ENCODE measurements around the gene LHX1.

Gene LHX1

DNA sequence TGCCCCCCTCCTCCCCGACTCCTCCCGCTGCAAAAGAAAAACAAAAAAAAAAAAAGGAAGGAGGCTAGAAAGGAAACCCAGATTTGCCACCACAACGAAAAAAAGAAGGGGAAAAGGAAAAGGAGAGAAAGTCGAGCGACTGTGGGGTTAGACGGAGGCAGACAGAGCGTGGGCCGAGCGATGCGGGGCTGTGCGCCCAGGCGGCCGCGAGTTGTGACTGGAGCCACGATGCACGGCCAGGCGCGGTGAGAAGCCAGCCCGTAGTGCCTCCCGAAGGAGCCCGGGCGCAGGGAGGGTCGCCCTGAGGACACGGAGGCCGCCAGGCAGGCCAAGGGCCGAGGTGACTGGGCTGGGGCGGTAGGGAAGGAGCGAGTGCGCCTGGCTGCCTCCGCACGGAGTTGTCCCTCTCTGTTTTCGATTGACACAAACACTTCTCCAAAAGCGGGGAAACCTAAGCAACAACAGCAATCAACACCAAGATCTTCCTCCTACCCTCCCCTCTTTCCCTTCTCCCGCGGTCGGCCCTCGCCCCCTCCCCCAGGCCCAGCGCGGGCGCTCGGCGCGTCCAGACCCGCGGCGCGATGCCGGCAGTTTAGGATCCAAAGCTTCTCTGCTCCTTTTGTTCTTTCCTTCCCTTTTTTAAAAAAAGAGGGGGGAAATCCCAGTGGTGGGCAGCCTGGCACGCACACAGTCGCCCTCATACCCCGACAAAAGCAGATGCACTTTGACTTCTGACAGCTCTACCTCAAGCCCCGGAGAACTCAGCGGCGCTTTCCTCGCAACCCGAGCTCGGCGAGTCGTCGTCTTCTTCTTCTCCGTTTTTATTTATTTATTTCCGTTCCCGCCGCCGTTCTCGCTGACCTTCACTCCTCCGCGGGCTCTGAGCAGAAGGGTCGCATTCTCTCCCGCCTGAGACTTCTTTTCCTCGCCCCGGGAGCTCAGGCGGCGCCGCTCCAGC, at the start of gene LHX1:
LHX1 (plus strand) TSS at position 475 of the 958 bp plus-strand sequence. CDS start 723 bp downstream, outside the sequence.
- no peak for ATAC-seq

DNA sequence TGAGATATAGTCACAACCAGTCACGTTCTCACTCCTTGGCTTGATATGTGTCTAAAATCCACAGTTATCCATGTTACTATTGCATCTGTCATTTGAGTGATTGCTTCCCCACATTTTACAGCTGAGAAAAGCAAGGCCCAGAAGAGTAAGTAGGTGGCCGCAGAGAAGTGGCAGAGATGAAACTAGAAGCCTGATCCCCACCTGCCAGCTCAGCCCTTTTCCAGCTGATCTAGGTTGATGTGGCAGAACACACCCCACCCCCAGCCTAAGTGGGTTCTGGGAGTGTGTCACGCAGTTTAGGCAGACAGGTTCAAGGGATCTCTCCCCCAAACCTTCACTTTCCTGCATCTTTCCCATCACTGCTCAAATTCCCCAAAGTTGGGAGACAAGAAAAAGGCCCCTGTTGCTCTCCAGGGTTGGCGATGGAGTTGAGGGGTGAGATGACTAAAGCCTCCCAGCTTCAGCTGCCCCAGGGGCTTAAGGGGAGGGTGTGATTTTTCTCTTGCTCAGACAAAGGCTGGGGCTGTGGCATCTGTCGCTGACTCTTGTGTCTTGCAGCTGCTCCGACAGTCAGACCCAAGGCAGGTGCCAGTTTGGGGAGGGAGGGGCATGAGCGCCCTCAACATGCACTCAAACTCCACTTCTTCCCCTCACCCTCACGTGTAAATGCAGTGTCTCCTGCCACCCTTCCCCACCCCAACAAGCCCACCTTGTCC, 48.9 kb upstream of the LHX1 start:
- ATAC-seq: no peak
- DNase-seq: no peak

More for the DNA sequence above, at the start of gene LHX1:
- no peak for DNase-seq

DNA sequence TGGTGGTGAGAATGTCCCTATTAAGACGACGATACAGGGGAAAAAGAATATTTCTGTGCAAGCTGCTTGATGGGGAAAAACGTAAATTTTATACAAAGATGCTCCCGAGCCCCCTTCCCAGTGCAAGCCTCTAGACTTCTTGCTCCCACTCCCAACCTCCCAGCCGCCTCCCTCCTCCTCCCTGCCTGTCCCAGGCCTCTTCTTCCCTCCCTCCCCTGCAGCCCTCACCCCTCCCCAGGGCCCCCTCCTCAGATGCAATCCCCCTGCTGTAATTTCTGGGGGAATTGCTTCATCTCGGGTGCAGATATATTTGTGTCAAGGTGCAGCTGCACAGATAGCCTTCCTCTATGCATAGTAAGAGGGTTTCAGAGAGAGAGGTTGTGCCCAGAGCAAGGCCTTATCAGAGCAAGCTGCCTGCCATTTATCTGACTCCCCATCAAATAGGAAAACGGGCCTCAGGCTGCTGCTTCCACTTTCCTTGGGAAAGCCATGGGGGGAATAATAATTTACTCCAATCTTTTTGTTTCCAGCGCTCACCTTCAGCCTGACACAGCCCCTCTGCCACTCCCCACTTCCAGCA, 47.4 kb upstream of the LHX1 start:
- no peak for ATAC-seq
- no peak for DNase-seq

- DNase-seq (no peak), ATAC-seq (no peak)
Measured at GRCh38 chr17:36890398-36891168, 46.7 kb upstream of the LHX1 start.

DNA sequence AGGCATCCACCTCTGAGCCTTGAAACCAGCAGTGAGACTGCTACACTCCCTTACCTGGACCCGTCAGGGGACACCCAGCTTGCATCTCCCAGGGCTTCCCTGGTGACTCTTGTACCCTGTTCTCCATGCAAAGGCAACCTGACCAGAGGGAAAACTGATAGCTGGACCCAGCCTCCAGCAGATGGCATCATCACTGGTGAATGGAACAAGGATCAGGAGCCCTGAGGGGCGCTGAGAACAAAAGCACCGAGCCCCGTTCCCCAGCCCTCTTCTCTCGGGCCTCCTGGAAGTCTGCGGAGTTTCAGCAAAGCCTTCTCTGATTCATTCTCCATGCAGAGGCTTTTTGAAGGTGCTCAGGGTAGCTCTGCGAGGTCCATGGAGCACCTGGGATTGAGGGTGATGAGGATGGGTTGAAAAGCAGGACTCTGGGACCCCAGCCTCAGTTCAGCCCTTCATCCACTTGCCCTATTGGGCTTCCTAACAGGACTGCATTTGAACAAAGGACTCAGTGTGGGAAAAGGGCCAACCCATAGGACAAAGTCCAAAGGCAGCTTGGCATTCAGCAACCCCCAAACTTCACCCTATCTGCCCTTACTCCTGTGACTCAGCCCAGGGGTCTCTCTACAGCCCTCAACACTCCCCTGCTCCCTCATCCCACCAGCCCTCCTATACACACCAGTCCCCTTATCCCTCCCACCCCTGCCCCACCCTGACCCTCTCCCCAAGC, 45.0 kb upstream of the LHX1 start:
- DNase-seq: no peak
- ATAC-seq: no peak

- DNase-seq (no peak), ATAC-seq (no peak)
Measured at GRCh38 chr17:36894177-36894576, 43.1 kb upstream of the LHX1 start.

DNA sequence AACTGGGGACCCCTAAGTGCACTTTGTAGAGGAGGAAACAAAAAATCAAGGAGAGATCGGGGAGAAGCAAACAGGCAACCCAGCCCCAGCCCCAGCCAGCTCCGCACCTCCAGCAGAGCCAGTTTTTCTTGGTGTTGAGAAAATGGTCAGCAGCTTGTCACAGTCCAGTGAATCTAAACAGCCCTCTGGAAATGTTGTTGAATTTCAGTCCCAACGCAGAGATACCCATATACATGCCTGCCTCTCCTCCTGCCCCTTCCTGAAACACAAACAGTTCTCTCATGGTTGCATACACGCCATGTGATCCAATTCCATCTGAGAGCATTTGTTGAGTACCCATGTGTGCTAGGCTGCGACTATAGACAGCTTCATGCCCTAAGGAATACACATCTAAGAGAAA, 42.4 kb upstream of the LHX1 start:
- DNase-seq (no peak), ATAC-seq (no peak)

DNA sequence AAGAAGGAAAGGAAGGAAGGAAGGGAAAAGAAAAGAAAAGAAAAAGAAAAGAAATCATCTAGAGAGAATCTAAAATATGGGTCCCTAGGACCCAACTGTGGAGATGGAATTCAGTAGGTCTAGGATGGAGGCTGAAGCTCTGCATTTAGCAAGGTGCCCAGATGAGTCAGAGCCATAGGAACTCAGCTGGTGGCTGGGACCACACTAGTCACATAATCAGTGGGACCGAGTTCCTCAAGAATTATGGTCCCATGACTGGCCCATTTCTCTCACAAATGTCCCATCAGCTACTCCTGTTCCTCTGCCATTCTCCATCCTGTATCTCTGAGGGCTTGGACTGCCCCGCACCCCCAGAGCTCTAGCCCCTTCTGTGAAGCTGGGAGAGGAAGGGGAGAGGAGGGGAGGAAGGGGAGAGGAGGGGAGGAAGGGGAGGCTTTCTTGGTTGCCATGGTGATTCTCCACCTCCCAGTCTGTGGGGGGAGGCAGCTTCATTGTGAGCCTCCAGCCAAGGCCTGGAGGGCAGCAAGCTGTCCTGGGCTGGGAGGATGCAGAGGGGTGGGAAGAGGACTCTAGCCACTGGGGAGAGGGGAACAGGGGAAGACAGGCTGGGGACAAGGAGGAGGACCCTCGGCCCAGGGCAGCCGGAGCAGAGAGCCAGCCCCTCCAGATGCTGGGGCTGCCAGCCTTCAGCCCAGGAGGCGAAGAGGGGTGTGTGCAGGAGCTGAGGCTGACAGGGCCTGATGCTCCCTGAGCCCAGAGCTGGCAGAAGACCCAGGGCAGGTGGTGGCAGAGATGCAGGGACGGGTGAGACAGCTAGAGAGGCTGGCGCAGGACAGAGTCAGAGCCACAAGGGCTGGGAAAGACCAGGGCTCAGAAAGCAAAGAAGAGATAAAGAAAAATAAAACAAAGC, 37.8 kb upstream of the LHX1 start:
- no peak for ATAC-seq

GRCh38 chr17:36900160-36900512, 37.1 kb upstream of the LHX1 start:
- DNase-seq: no peak
- ATAC-seq: no peak

More for the DNA sequence above, 37.8 kb upstream of the LHX1 start:
- DNase-seq: no peak

DNA sequence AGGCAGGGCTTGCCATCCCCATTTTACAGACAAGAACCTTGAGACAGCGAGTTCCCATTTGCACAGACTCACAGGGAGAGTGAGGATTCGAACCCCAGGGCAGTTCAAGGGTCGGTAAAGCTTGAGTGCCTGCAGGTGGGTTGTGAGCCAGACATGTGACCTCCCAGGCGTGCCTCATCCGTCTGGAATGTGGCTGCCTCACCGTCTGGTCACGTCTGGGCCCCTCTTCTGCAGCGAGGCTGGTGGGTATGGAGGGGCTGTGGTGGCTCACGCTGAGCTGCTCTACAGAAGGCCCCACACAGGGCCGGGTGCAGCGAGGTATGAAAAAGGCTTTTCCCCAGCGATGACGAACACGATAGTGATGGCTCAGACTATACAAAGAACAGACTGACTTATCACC, 35.8 kb upstream of the LHX1 start:
- ATAC-seq: no peak

DNA sequence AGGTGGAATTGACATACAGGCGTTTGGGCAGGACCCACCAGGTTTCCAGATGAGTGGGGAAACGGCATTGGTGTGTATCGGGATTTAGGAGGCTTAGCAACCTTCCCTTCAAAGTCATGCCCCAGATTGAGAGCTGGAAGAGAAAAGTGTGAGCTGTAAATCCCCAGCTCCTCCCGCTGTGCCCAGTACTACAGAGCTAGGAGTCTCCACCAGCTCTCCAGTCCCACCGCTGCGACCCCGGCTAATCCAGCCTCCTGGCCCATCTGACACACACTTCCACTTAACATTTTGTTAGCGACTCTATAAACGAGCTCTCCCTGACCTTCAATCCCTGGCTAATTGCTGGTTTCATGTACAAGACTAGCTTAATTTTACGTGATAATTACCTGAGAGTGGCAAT, 29.9 kb upstream of the LHX1 start:
- ATAC-seq: no peak
- DNase-seq: no peak

More for the DNA sequence above, 35.8 kb upstream of the LHX1 start:
- no peak for DNase-seq

DNA sequence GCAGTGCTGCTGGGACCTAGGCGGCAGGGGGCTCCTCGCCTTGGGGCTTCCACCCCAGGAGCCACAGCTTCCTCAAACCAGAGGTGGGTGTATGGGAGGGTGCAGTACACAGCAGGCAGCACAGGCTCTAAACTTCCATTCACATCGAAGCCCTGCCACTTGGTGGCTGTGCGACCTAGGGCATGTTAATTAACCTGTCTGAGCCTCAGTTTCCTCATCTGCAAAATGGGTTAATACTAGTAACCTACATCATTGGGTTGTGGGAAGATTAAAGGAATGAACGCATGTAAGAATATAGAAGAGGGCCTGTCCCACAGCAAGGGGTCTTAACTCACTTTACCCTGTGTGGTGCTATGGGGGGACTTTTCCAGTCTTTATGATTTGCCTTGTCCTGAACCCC, 26.8 kb upstream of the LHX1 start:
- no peak for DNase-seq
- no peak for ATAC-seq

DNA sequence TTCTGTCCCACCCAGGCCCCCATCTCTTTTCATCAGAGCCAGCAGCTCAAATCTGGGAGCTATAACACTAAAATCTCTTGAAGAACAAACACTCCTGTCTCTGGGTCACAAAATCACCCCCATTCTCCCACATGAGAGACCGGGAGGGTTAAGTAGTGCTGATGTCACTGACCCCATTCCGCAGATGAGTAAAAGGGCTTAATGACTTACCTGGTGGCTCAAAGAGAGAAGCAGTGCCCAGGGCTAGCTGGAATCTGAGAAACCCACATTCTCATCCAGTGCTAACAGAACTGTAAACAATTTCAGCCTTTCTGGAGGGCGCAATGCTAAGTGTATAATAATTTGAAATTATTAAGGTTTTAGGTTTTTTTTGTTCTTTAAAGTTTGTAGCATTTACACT, 26.3 kb upstream of the LHX1 start:
- DNase-seq: no peak
- no peak for ATAC-seq

DNA sequence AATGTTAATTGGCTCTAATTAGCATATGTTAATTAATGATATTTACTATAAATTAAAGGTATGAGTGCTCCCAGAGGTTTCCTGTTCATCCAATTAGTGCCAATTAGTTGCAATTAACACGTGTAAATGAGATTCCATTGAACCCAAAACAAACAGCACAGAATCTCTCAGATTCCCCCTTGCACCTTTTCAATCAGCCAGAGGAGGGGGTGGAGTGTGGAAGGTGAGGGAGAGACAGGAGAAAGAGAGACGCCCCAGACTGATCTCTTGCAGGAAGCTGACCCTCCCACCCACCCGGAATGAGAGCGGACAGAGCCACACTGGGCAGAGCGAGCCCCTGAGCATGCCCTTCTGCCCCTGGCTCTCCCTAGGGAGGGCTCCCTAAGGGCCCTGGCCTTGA, 24.1 kb upstream of the LHX1 start:
- ATAC-seq: no peak
- DNase-seq: no peak

- DNase-seq (no peak), ATAC-seq (no peak)
Measured at GRCh38 chr17:36918211-36918691, 19.0 kb upstream of the LHX1 start.

GRCh38 chr17:36919407-36919968, 17.8 kb upstream of the LHX1 start:
- ATAC-seq (no peak), DNase-seq (no peak)

- DNase-seq: peak; percentile 39
- peak; percentile 56 for ATAC-seq
Measured at GRCh38 chr17:36920032-36921005, 17.0 kb upstream of the LHX1 start.

GRCh38 chr17:36921095-36921851, 16.0 kb upstream of the LHX1 start:
- ATAC-seq (peak; percentile 95), DNase-seq (peak; percentile 74)

Data from stimulated activated naive CD8-positive, alpha-beta T cell treated with anti-CD3 and anti-CD28 coated beads, Interleukin-15, Interleukin-2, amounts not matched to agents 100 U/mL and 50 U/mL, for 24 hours (primary cell).